GM19455 (cell line): ENCODE data around the gene ZNF500.
"Not testable (repeated sequence)": the region's sequence is repeated elsewhere in the genome, so short reads cannot be mapped to it uniquely, and the experiment has no call there.

Source experiments
- ATAC-seq: cut with Tn5 transposase; IDR thresholded peaks from one replicate; pipeline ENCODE4 v1.9.1; 2021; ENCODE audit not compliant: unreplicated experiment

Gene ZNF500

GRCh38 chr16:4746991-4747574, 19.9 kb downstream of the ZNF500 start:
- ATAC-seq, result no peak

GRCh38 chr16:4746215-4746614, 20.7 kb downstream of the ZNF500 start:
- ATAC-seq, result no peak

GRCh38 chr16:4745274-4745569, 21.7 kb downstream of the ZNF500 start:
- no peak for ATAC-seq

- no peak for ATAC-seq
Measured at GRCh38 chr16:4744555-4745273, 22.2 kb downstream of the ZNF500 start.

GRCh38 chr16:4743226-4743878, 23.6 kb downstream of the ZNF500 start:
- no peak for ATAC-seq

- ATAC-seq, result not testable (repeated sequence)
Measured at GRCh38 chr16:4738370-4738769, 28.6 kb downstream of the ZNF500 start.

- ATAC-seq, result no peak
Measured at GRCh38 chr16:4737545-4737944, 29.4 kb downstream of the ZNF500 start.

- ATAC-seq, result no peak
Measured at GRCh38 chr16:4736546-4736945, 30.4 kb downstream of the ZNF500 start.

GRCh38 chr16:4734730-4735535, 32.0 kb downstream of the ZNF500 start:
- peak; percentile 63 for ATAC-seq

GRCh38 chr16:4734063-4734729, 32.8 kb downstream of the ZNF500 start, which contains the start of the genes ANKS3 and DNAAF8:
Gene ANKS3, minus strand, starts transcription at chr16:4734271. Its CDS starts 4,122 bp downstream, at chr16:4730149.
Gene DNAAF8, plus strand, starts transcription at chr16:4734537. Its CDS starts 1,978 bp downstream, at chr16:4736515.
- ATAC-seq, result peak; percentile 76

- no peak for ATAC-seq
Measured at GRCh38 chr16:4733747-4734062, 33.3 kb downstream of the ZNF500 start.

GRCh38 chr16:4733211-4733742, 33.7 kb downstream of the ZNF500 start:
- ATAC-seq, result no peak

GRCh38 chr16:4729876-4730275, 37.1 kb downstream of the ZNF500 start:
- ATAC-seq, result no peak

- no peak for ATAC-seq
Measured at GRCh38 chr16:4728676-4729075, 38.3 kb downstream of the ZNF500 start.

- no peak for ATAC-seq
Measured at GRCh38 chr16:4726616-4727015, 40.3 kb downstream of the ZNF500 start.

GRCh38 chr16:4724661-4725270, 42.2 kb downstream of the ZNF500 start:
- ATAC-seq, result no peak

- ATAC-seq, result no peak
Measured at GRCh38 chr16:4723071-4723767, 43.7 kb downstream of the ZNF500 start.

GRCh38 chr16:4718466-4718865, 48.5 kb downstream of the ZNF500 start:
- no peak for ATAC-seq

- no peak for ATAC-seq
Measured at GRCh38 chr16:4714996-4715395, 52.0 kb downstream of the ZNF500 start.
